Spleen (tissue), 11 donors: ENCODE results near the gene CACNA2D1. TPM values are rescaled to one million over a fixed set of nuclear protein-coding genes. Genes with fewer than 3 reads are reported as not detected.
A peak's percentile ranks its signal among the peaks of the same experiment; 100 is the strongest.

Experiments
- DNase-seq: peaks from one replicate; pipeline ENCODE4 v3.0.0-alpha.2; 2020
- H3K27ac ChIP-seq, 8 donors: fragments of 200-600 bp; sonication (generic) in 7 of 8; 1 replicate in 4 of 8; 2 replicates in 4 of 8; pipeline versions ENCODE4 v1.5.0 to v1.8.0; 2016 to 2021; ENCODE audit warnings: inconsistent platforms in 4 of 8, mild to moderate bottlenecking in 4 of 8, moderate library complexity in 1 of 8
- H3K27me3 ChIP-seq, 7 donors: fragments of 200-600 bp; sonication (generic) in 6 of 7; replicated peaks in 1 of 7; 1 replicate in 4 of 7; 2 replicates in 3 of 7; pipeline versions ENCODE4 v1.5.0 to v1.8.0; 2016 to 2021; ENCODE audit warnings: inconsistent platforms in 3 of 7, mild to moderate bottlenecking in 1 of 7
- H3K36me3 ChIP-seq, 6 donors: fragments of 200-600 bp; sonication (generic) in 5 of 6; 1 replicate in 4 of 6; 2 replicates in 2 of 6; pipeline versions ENCODE4 v1.5.0 to v1.8.0; 2016 to 2021; ENCODE audit warnings: inconsistent platforms in 2 of 6
- H3K4me1 ChIP-seq, 6 donors: fragments of 200-600 bp; sonication (generic) in 5 of 6; 1 replicate in 3 of 6; 2 replicates in 3 of 6; pipeline versions ENCODE4 v1.5.0 to v1.8.0; 2016 to 2021; ENCODE audit warnings: inconsistent platforms in 3 of 6
- H3K4me3 ChIP-seq, 8 donors: fragments of 200-600 bp; sonication (generic) in 7 of 8; 1 replicate in 4 of 8; 2 replicates in 4 of 8; pipeline versions ENCODE4 v1.5.0 to v1.8.0; 2016 to 2021; ENCODE audit warnings: inconsistent platforms in 4 of 8, mild to moderate bottlenecking in 4 of 8, moderate library complexity in 2 of 8
- H3K9me3 ChIP-seq, 8 donors: fragments of 200-600 bp; sonication (generic) in 7 of 8; 1 replicate in 4 of 8; 2 replicates in 4 of 8; pipeline versions ENCODE4 v1.5.0 to v1.8.0; 2016 to 2021; ENCODE audit warnings: inconsistent platforms in 4 of 8
- CTCF ChIP-seq, 11 experiments: fragments of 200-600 bp in 7 of 11; fragments of 450-650 bp in 4 of 11; sonication (generic) in 4 of 11; IDR thresholded peaks in 8 of 11; conservative IDR thresholded peaks in 3 of 11; 1 replicate in 7 of 11; 2 replicates in 4 of 11; pipeline versions ENCODE4 v1.4.0 to v1.8.0; 2016 to 2021; ENCODE audit warnings: antibody characterized with exemption in 11 of 11, inconsistent platforms in 4 of 11, mild to moderate bottlenecking in 1 of 11
- POLR2A ChIP-seq, 3 donors: fragments of 450-650 bp; IDR thresholded peaks; one replicate each; pipeline ENCODE4 v1.5.1; 2017; ENCODE audit warnings: antibody characterized with exemption in 3 of 3, mild to moderate bottlenecking in 1 of 3
- POLR2AphosphoS5 ChIP-seq, 3 donors: sonication (generic); formaldehyde crosslinking; IDR thresholded peaks; one replicate each; pipeline ENCODE4 v1.5.1; 2017; ENCODE audit warnings: antibody characterized with exemption in 3 of 3
- WGBS, 5 donors: extraction: QIAGEN DNeasy Blood & Tissue Kit in 3 of 5; methylation state at CpG; one replicate each; pipeline versions ENCODE4 v1.1.5 to v1.1.7; 2013 to 2018; 5-methylcytosine and 5-hydroxymethylcytosine counted together
- intact Hi-C: fragments of 100-400 bp; cut with DNase I; formaldehyde crosslinking; loops from one replicate; pipeline ENCODE4 v1.15.0; 2023; ENCODE audit warnings: low total_unique reads
- polyA plus RNA-seq, 3 donors: library from polyadenylated mRNA; stranded (reverse); fragments of 200-250 nt; gene quantifications; one replicate each; pipeline ENCODE4 v1.2.1, GENCODE V29; 2013
- total RNA-seq, 7 donors: library from RNA; depleted of rRNA in 3 of 7; stranded (reverse); fragments of >200 nt in 3 of 7; fragmentation: NEBNext Ultra II Directional in 4 of 7; extraction: Animal tissue kit (Norgen Biotek cat#: 25700) in 4 of 7; gene quantifications; one replicate each; pipeline versions ENCODE4 v1.1.0 to v1.2.1, GENCODE V29; 2016 to 2021
- donor health status: healthy with polysubstance abuse.
- donor health status: DM: no; HTN: no; CAD: no; lungs with moderate emphysema.
- donor health status: DM: no; HTN: no; CAD: no.
- donor health status: Bipolar disorder and iron deficiency.
- donor health status: healthy.
- donor health status: DM: no; HTN: no; CAD: no.
- donor health status: DM: yes; HTN: yes; CAD: no.

The CACNA2D1 gene
- total and polyA plus RNA-seq, 10 donors = 1.7 to 24.0 (median 15.2) TPM

GRCh38 chr7:82085116-82085515 is 358.5 kb downstream of the CACNA2D1 start:
- Histone ChIP-seq H3K27ac (no peak overlapping the region), H3K4me3 (no peak overlapping the region), H3K9me3 (no peaks in the 10 kb centered on the region), H3K27me3 (no peaks in the 10 kb centered on the region), H3K36me3 (no peaks in the 10 kb centered on the region), H3K4me1 (no peaks in the 10 kb centered on the region)
- 85 to 93% (median 91%) methylated on average over 4 of the region's 4 CpGs for WGBS, 5 donors
- TF ChIP-seq CTCF (IDR thresholded peaks at IDR 0.05 in 8 of 11, conservative IDR thresholded peaks at IDR 0.05 in 3 of 11) (no peak), POLR2A (IDR thresholded peaks at IDR 0.05) (no peak), POLR2AphosphoS5 (IDR thresholded peaks at IDR 0.05) (no peak)
- no peak for DNase-seq
- intact Hi-C loops = no loop called here

- H3K27ac ChIP-seq = no peak overlapping the region
- no peaks in the 10 kb centered on the region for H3K9me3 ChIP-seq
- WGBS, 5 donors = 69 to 86% (median 85%) methylated on average over 10 to 12 of the region's 12 CpGs
- H3K4me3 ChIP-seq = no peak overlapping the region
- no peaks in the 10 kb centered on the region for H3K4me1 ChIP-seq
- H3K36me3 ChIP-seq = no peaks in the 10 kb centered on the region
- intact Hi-C loops = no loop called here
- TF ChIP-seq POLR2A (IDR thresholded peaks at IDR 0.05) (no peak), CTCF (IDR thresholded peaks at IDR 0.05 in 8 of 11, conservative IDR thresholded peaks at IDR 0.05 in 3 of 11) (no peak), POLR2AphosphoS5 (IDR thresholded peaks at IDR 0.05) (no peak)
- H3K27me3 ChIP-seq = no peaks in the 10 kb centered on the region
- DNase-seq = peak; percentile 66
These were observed 361.8 kb downstream of the CACNA2D1 start for GRCh38 chr7:82081644-82082224.

- no peaks in the 10 kb centered on the region for H3K36me3 ChIP-seq
- no peak for DNase-seq
These were observed 363.2 kb downstream of the CACNA2D1 start for GRCh38 chr7:82080254-82080927.

More at GRCh38 chr7:82080254-82080927, 363.2 kb downstream of the CACNA2D1 start:
- Histone ChIP-seq H3K4me1 (no peaks in the 10 kb centered on the region), H3K9me3 (no peaks in the 10 kb centered on the region), H3K27ac (no peak overlapping the region), H3K27me3 (no peaks in the 10 kb centered on the region), H3K4me3 (no peak overlapping the region)
- 60 to 73% (median 69%) methylated on average over 4 of the region's 4 CpGs for WGBS, 5 donors
- intact Hi-C loops = no loop called here
- TF ChIP-seq POLR2AphosphoS5 (IDR thresholded peaks at IDR 0.05) = no peak
- no peak for TF ChIP-seq CTCF (IDR thresholded peaks at IDR 0.05 in 8 of 11, conservative IDR thresholded peaks at IDR 0.05 in 3 of 11)
- no peak for TF ChIP-seq POLR2A (IDR thresholded peaks at IDR 0.05)
